IPS-18c (cell line): ENCODE results near the gene NEDD4.

Experiments
- H3K4me3 ChIP-seq: 2 replicates; pipeline ENCODE4 v1.7.0; 2013; ENCODE audit warnings: low read depth, mild to moderate bottlenecking, low read length, moderate library complexity; ENCODE audit not compliant: insufficient read depth
- H3K9me3 ChIP-seq: one replicate; pipeline ENCODE4 v1.6.1; 2013; ENCODE audit warnings: mild to moderate bottlenecking, low read length, moderate library complexity; ENCODE audit not compliant: control insufficient read depth, insufficient read depth

The NEDD4 gene

GRCh38 chr15:55916666-55917409 lies 76.6 kb downstream of the NEDD4 start:
- H3K4me3 ChIP-seq = no peak overlapping the region

GRCh38 chr15:55915876-55916567 lies 77.4 kb downstream of the NEDD4 start:
- Histone ChIP-seq H3K4me3 (no peak overlapping the region), H3K9me3 (no peaks in the 10 kb centered on the region)

More at GRCh38 chr15:55916666-55917409, 76.6 kb downstream of the NEDD4 start:
- H3K9me3 ChIP-seq = no peaks in the 10 kb centered on the region

GRCh38 chr15:55915221-55915620 lies 78.2 kb downstream of the NEDD4 start:
- Histone ChIP-seq H3K4me3 (no peak overlapping the region), H3K9me3 (no peaks in the 10 kb centered on the region)

- Histone ChIP-seq H3K9me3 (no peaks in the 10 kb centered on the region), H3K4me3 (no peak overlapping the region)
Observed at GRCh38 chr15:55914446-55914845, 79.0 kb downstream of the NEDD4 start.

GRCh38 chr15:55912982-55913381 lies 80.4 kb downstream of the NEDD4 start:
- H3K9me3 ChIP-seq = no peaks in the 10 kb centered on the region
- H3K4me3 ChIP-seq = no peak overlapping the region

- no peak overlapping the region for H3K4me3 ChIP-seq
Observed at GRCh38 chr15:55909036-55909811, 84.2 kb downstream of the NEDD4 start.

GRCh38 chr15:55907797-55908196 lies 85.6 kb downstream of the NEDD4 start:
- Histone ChIP-seq H3K4me3 (no peak overlapping the region), H3K9me3 (no peaks in the 10 kb centered on the region)

More at GRCh38 chr15:55909036-55909811, 84.2 kb downstream of the NEDD4 start:
- no peaks in the 10 kb centered on the region for H3K9me3 ChIP-seq

- no peaks in the 10 kb centered on the region for H3K9me3 ChIP-seq
- H3K4me3 ChIP-seq = no peak overlapping the region
Observed at GRCh38 chr15:55902981-55903380, 90.4 kb downstream of the NEDD4 start.

GRCh38 chr15:55900019-55900418 lies 93.4 kb downstream of the NEDD4 start:
- Histone ChIP-seq H3K4me3 (no peak overlapping the region), H3K9me3 (no peaks in the 10 kb centered on the region)

GRCh38 chr15:55899537-55899936 lies 93.9 kb downstream of the NEDD4 start:
- Histone ChIP-seq H3K9me3 (no peaks in the 10 kb centered on the region), H3K4me3 (no peak overlapping the region)

GRCh38 chr15:55897560-55898336 lies 95.7 kb downstream of the NEDD4 start:
- Histone ChIP-seq H3K4me3 (no peak overlapping the region), H3K9me3 (no peaks in the 10 kb centered on the region)

- H3K9me3 ChIP-seq = no peaks in the 10 kb centered on the region
- H3K4me3 ChIP-seq = no peak overlapping the region
Observed at GRCh38 chr15:55894399-55894965, 98.9 kb downstream of the NEDD4 start.

GRCh38 chr15:55893852-55894251 lies 99.6 kb downstream of the NEDD4 start:
- no peaks in the 10 kb centered on the region for H3K9me3 ChIP-seq
- H3K4me3 ChIP-seq = no peak overlapping the region

GRCh38 chr15:55891196-55891595 lies 102.2 kb downstream of the NEDD4 start:
- no peak overlapping the region for H3K4me3 ChIP-seq
- H3K9me3 ChIP-seq = no peaks in the 10 kb centered on the region

GRCh38 chr15:55884223-55884622 lies 109.2 kb downstream of the NEDD4 start:
- Histone ChIP-seq H3K4me3 (no peak overlapping the region), H3K9me3 (no peaks in the 10 kb centered on the region)

GRCh38 chr15:55879181-55879580 lies 114.2 kb downstream of the NEDD4 start:
- no peaks in the 10 kb centered on the region for H3K9me3 ChIP-seq
- H3K4me3 ChIP-seq = no peak overlapping the region
